HepG2 (cell line): ENCODE results near the gene GRAMD4. TPM values are rescaled to one million over a fixed set of nuclear protein-coding genes. Genes with fewer than 3 reads are reported as not detected.

Source experiments
- ATAC-seq: fragments of 200-7000 bp; cut with Tn5 transposase; 3 replicates; pipeline ENCODE4 v1.9.1; 2020; ENCODE audit warnings: mild to moderate bottlenecking, moderate library complexity
- BruUV-seq: library from RNA; stranded (reverse); fragments of 400-500 nt; replicated peaks from 2 replicates; lab custom pipeline; 2021; lab: Mats Ljungman, UMichigan
- CTCF ChIA-PET: fragments of 300-600 bp; formaldehyde crosslinking; extraction: SDS; loops from one replicate; lab custom pipeline; 2021; ENCODE audit warnings: low total read pairs, inconsistent platforms, low intra/inter-chr PET ratio; lab: Yijun Ruan, JAX
- POLR2A ChIA-PET: fragments of 350-600 bp; sonication (Branson Sonifier 250); formaldehyde crosslinking; loops from one replicate; lab custom pipeline; 2020; ENCODE audit warnings: antibody characterized with exemption, inconsistent platforms; lab: Yijun Ruan, JAX
- DNase-seq: peaks from one replicate; pipeline ENCODE4 v3.0.0-alpha.2; 2015; ENCODE audit warnings: low spot score
- FAIRE-seq: peaks from 3 replicates; lab custom pipeline; 2011; peaks lifted over from hg19 to GRCh38; lab: Jason Lieb, UNC
- H2AFZ ChIP-seq: one replicate; pipeline ENCODE4 v1.6.1; 2011; ENCODE audit warnings: low read length, inconsistent platforms
- H3K27ac ChIP-seq: fragments of 300-600 bp; 3 replicates; pipeline ENCODE4 v1.8.0; 2011; ENCODE audit warnings: mixed run types, mild to moderate bottlenecking, mixed read lengths, low read length, inconsistent platforms; ENCODE audit not compliant: insufficient read depth; ENCODE audit errors: extremely low read length
- H3K27me3 ChIP-seq, 2 experiments: fragments of 200-600 bp in 1 of 2; 2 replicates in 1 of 2; 3 replicates in 1 of 2; pipeline versions ENCODE4 v1.6.0 to v1.8.0; 2011; ENCODE audit warnings: low read length in 2 of 2, mild to moderate bottlenecking in 2 of 2, moderate library complexity in 2 of 2, inconsistent platforms in 1 of 2; ENCODE audit not compliant: insufficient read depth in 2 of 2, control insufficient read depth in 1 of 2
- H3K36me3 ChIP-seq, 2 experiments: fragments of 200-600 bp in 1 of 2; replicated peaks in 1 of 2; 2 replicates in 1 of 2; 3 replicates in 1 of 2; pipeline versions ENCODE4 v1.5.1 to v1.8.0; 2011; ENCODE audit warnings: low read length in 2 of 2, inconsistent platforms in 1 of 2; ENCODE audit not compliant: insufficient read depth in 2 of 2, control insufficient read depth in 1 of 2
- H3K4me1 ChIP-seq: 2 replicates; pipeline ENCODE4 v1.5.1; 2012; ENCODE audit warnings: low read length, inconsistent platforms; ENCODE audit not compliant: insufficient read depth
- H3K4me2 ChIP-seq: 2 replicates; pipeline ENCODE4 v1.6.0; 2011; ENCODE audit warnings: low read depth, low read length, inconsistent platforms
- H3K4me3 ChIP-seq, 3 experiments: fragments of 200-600 bp in 1 of 3; sonication (generic), shearing (Covaris generic) in 1 of 3; replicated peaks in 1 of 3; 2 replicates each; pipeline ENCODE4 v1.5.1; 2011 to 2016; ENCODE audit warnings: low read length in 3 of 3, inconsistent platforms in 2 of 3, low read depth in 2 of 3, mild to moderate bottlenecking in 2 of 3, control low read depth in 1 of 3, mixed read lengths in 1 of 3; ENCODE audit not compliant: insufficient read depth in 1 of 3
- H3K79me2 ChIP-seq: one replicate; pipeline ENCODE4 v1.6.1; 2011; ENCODE audit warnings: low read length, inconsistent platforms; ENCODE audit not compliant: insufficient read depth
- H3K9ac ChIP-seq: 2 replicates; pipeline ENCODE4 v1.6.0; 2011; ENCODE audit warnings: mild to moderate bottlenecking, low read depth, low read length, inconsistent platforms; ENCODE audit not compliant: insufficient read depth
- H3K9me3 ChIP-seq: 2 replicates; pipeline ENCODE4 v1.5.1; 2012; ENCODE audit warnings: mild to moderate bottlenecking, low read length
- H4K20me1 ChIP-seq: 2 replicates; pipeline ENCODE4 v1.6.0; 2011; ENCODE audit warnings: inconsistent platforms, mild to moderate bottlenecking, low read length, moderate library complexity; ENCODE audit not compliant: insufficient read depth
- CHD2 ChIP-seq: IDR thresholded peaks from 2 replicates; pipeline ENCODE4 v1.6.1; 2011; ENCODE audit warnings: low read depth, low read length, improper control_type of control experiment
- CREB1 ChIP-seq, 2 experiments: fragments of 450-650 bp in 1 of 2; IDR thresholded peaks; 2 replicates each; pipeline ENCODE4 v1.6.1; 2016 to 2017; ENCODE audit warnings: control low read depth in 1 of 2, mild to moderate bottlenecking in 1 of 2, missing compliant biosample characterization in 1 of 2, missing genetic modification characterization in 1 of 2
- CREBL2 ChIP-seq: sonication (generic); formaldehyde crosslinking; IDR thresholded peaks from 2 replicates; pipeline ENCODE4 v1.8.1; 2023; ENCODE audit warnings: missing genetic modification reagents, mild to moderate bottlenecking, borderline replicate concordance
- MLLT10 ChIP-seq: sonication (generic); formaldehyde crosslinking; IDR thresholded peaks from 2 replicates; pipeline ENCODE4 v1.4.0; 2020; ENCODE audit warnings: missing genetic modification reagents
- RARA ChIP-seq: IDR thresholded peaks from 2 replicates; pipeline ENCODE4 v1.6.1; 2016; ENCODE audit warnings: missing genetic modification reagents, missing compliant biosample characterization
- RCOR2 ChIP-seq: IDR thresholded peaks from 2 replicates; pipeline ENCODE4 v1.6.1; 2016; ENCODE audit warnings: missing biosample characterization, missing genetic modification reagents
- RFX5 ChIP-seq: IDR thresholded peaks from 2 replicates; pipeline ENCODE4 v1.6.1; 2011; ENCODE audit warnings: low read depth, low read length, improper control_type of control experiment
- TFDP2 ChIP-seq: sonication (generic); formaldehyde crosslinking; IDR thresholded peaks from 2 replicates; pipeline ENCODE4 v1.4.0; 2020; ENCODE audit warnings: missing genetic modification reagents
- THRA ChIP-seq: sonication (generic); formaldehyde crosslinking; IDR thresholded peaks from 2 replicates; pipeline ENCODE4 v1.4.0; 2020; ENCODE audit warnings: missing genetic modification reagents, borderline replicate concordance
- ZKSCAN8 ChIP-seq: IDR thresholded peaks from 2 replicates; pipeline ENCODE4 v1.6.1; 2016; ENCODE audit warnings: borderline replicate concordance, missing genetic modification reagents, missing compliant biosample characterization
- ZNF280B ChIP-seq: sonication (generic); formaldehyde crosslinking; IDR thresholded peaks from 2 replicates; pipeline ENCODE4 v1.5.0; 2020; ENCODE audit warnings: missing genetic modification reagents, mild to moderate bottlenecking, borderline replicate concordance
- ZNF710 ChIP-seq: sonication (generic); formaldehyde crosslinking; IDR thresholded peaks from 2 replicates; pipeline ENCODE4 v1.5.0; 2020; ENCODE audit warnings: mild to moderate bottlenecking, missing genetic modification reagents, borderline replicate concordance
- WGBS: methylation state at CpG from one replicate; pipeline ENCODE4 v1.1.6; 2017; ENCODE audit warnings: low lambda C conversion rate; 5-methylcytosine and 5-hydroxymethylcytosine counted together
- in situ Hi-C: cut with HindIII; loops from 2 replicates; pipeline ENCODE4 v1.10.0; 2017; ENCODE audit warnings: low pct_unique_long_range_greater_than_20kb; ENCODE audit not compliant: extremely low pct_ligation_motif_present
- intact Hi-C: fragments of 100-400 bp; cut with micrococcal nuclease; formaldehyde crosslinking; loops from one replicate; pipeline ENCODE4 v1.10.0; 2022; ENCODE audit not compliant: unreplicated experiment
- polyA plus RNA-seq, 8 experiments: library from polyadenylated mRNA; depleted of rRNA in 3 of 8; stranded (reverse) in 7 of 8; unstranded in 1 of 8; fragments of >200 nt; fragmentation: Illumina TruSeq in 4 of 8; extraction: Trizol in 4 of 8; gene quantifications; 2 replicates each; pipeline versions ENCODE4 v1.2.1 to v1.2.3, GENCODE V29; 2011 to 2016; ENCODE audit warnings: low read depth in 4 of 8, missing spikeins in 1 of 8, mixed read lengths in 1 of 8; ENCODE audit not compliant: insufficient read depth in 1 of 8
- total RNA-seq, 5 experiments: library from RNA; depleted of rRNA; stranded (reverse); fragments of >200 nt; fragmentation: Illumina TruSeq; extraction: Trizol; gene quantifications; 2 replicates each; pipeline ENCODE4 v1.2.3, GENCODE V29; 2016; ENCODE audit warnings: low read depth in 1 of 5

Gene GRAMD4
- total and polyA plus RNA-seq, 2 of the 13 experiments (the other 11 are each of a cell fraction or from before 2014, with no cell fraction given) = 15.2 to 15.7 TPM

GRCh38 chr22:46656856-46657654 is 36.9 kb downstream of the GRAMD4 start:
- H3K79me2 ChIP-seq = no peaks in the 10 kb centered on the region
- in situ Hi-C loops (loop anchor here (25.0 kb wide), 1 partner anchor 95 kb away; no protein-coding TSS in a partner anchor), intact Hi-C loops (loop anchor here (1.0 kb wide), 1 partner anchor 94 kb away; no protein-coding TSS in a partner anchor)
- CTCF ChIA-PET = interaction anchor here (1.9 kb wide), 1 partner anchor 94 kb away, joined by 13 read pairs; no protein-coding TSS in a partner anchor
- BruUV-seq = no TSS peak
- H3K36me3 ChIP-seq = no peaks in the 10 kb centered on the region; a peak in 1 of 5 replicates
- no peak overlapping the region for H2AFZ ChIP-seq
- no peak overlapping the region for H3K9ac ChIP-seq
- POLR2A ChIA-PET = no interaction called here
- WGBS = 93% methylated on average over 10 of the region's 15 CpGs
- H3K27ac ChIP-seq = no peak overlapping the region
- no peaks in the 10 kb centered on the region for H3K9me3 ChIP-seq
- H4K20me1 ChIP-seq = no peaks in the 10 kb centered on the region; the same call in 1 of the 2 replicates
- no peak for DNase-seq
- no peaks in the 10 kb centered on the region; a peak in 1 of 5 replicates for H3K27me3 ChIP-seq
- ATAC-seq = no peak
- no peak for FAIRE-seq
- H3K4me2 ChIP-seq = no peak overlapping the region
- H3K4me3 ChIP-seq = no peak overlapping the region
- H3K4me1 ChIP-seq = peaks cover 56% of the 10 kb centered on the region
- TF ChIP-seq ZNF280B (CRISPR knock-in tag) (no peak), CHD2 (no peak), THRA (CRISPR knock-in tag) (peak; percentile 44; the same call in 1 of the 2 replicates), ZNF710 (CRISPR knock-in tag) (no peak), TFDP2 (no peak), RFX5 (no peak), MLLT10 (CRISPR knock-in tag) (no peak), RCOR2 (no peak), CREB1 (IDR thresholded peaks at IDR 0.05) (no peak), CREB1 (CRISPR knock-in tag; IDR thresholded peaks at IDR 0.05) (no peak), CREBL2 (no peak), RARA (peak; percentile 64), ZKSCAN8 (CRISPR knock-in tag) (no peak)
